ENCODE results near the gene ABL2.
"Not testable (repeated sequence)": the region's sequence is repeated elsewhere in the genome, so short reads cannot be mapped to it uniquely, and the experiment has no call there.

The ABL2 gene

GRCh38 chr1:179229214-179230140, at the start of gene ABL2:
ABL2 (minus strand) TSS chr1:179229677; CDS start chr1:179229397, 280 bp downstream.
- peak; percentile 44 for DNase-seq

GRCh38 chr1:179278920-179279319, 49.4 kb upstream of the ABL2 start:
- DNase-seq: no peak

- not testable (repeated sequence) for DNase-seq
These were observed 44.9 kb upstream of the ABL2 start for GRCh38 chr1:179274424-179274823.

- no peak for DNase-seq
These were observed 39.6 kb upstream of the ABL2 start for GRCh38 chr1:179269071-179269470.

GRCh38 chr1:179264507-179264906, 35.0 kb upstream of the ABL2 start:
- no peak for DNase-seq

- DNase-seq: no peak
These were observed 33.6 kb upstream of the ABL2 start for GRCh38 chr1:179263121-179263520.

GRCh38 chr1:179262183-179262582, 32.7 kb upstream of the ABL2 start:
- no peak for DNase-seq

GRCh38 chr1:179253286-179253972, 24.0 kb upstream of the ABL2 start:
- DNase-seq: no peak

- DNase-seq: no peak
These were observed 23.1 kb upstream of the ABL2 start for GRCh38 chr1:179252606-179253005.

GRCh38 chr1:179251675-179252074, 22.2 kb upstream of the ABL2 start:
- no peak for DNase-seq

- DNase-seq: no peak
These were observed 18.4 kb upstream of the ABL2 start for GRCh38 chr1:179247923-179248322.

- DNase-seq: not testable (repeated sequence)
These were observed 15.9 kb upstream of the ABL2 start for GRCh38 chr1:179245426-179245825.

- no peak for DNase-seq
These were observed 12.1 kb upstream of the ABL2 start for GRCh38 chr1:179241530-179242097.

- no peak for DNase-seq
These were observed 7.7 kb upstream of the ABL2 start for GRCh38 chr1:179237222-179237621.

GRCh38 chr1:179234863-179235262, 5.4 kb upstream of the ABL2 start:
- DNase-seq: no peak

GRCh38 chr1:179231923-179232322, 2.4 kb upstream of the ABL2 start:
- no peak for DNase-seq

GRCh38 chr1:179230721-179231120, 1.2 kb upstream of the ABL2 start:
- no peak for DNase-seq

- no peak for DNase-seq
These were observed 774 bp upstream of the ABL2 start for GRCh38 chr1:179230251-179230650.

GRCh38 chr1:179228783-179229213, 679 bp downstream of the ABL2 start:
- peak; percentile 39 for DNase-seq

- DNase-seq: no peak
These were observed 2.7 kb downstream of the ABL2 start for GRCh38 chr1:179226738-179227137.

- DNase-seq: not testable (repeated sequence)
These were observed 5.0 kb downstream of the ABL2 start for GRCh38 chr1:179224466-179224865.

- DNase-seq: not testable (repeated sequence)
These were observed 8.4 kb downstream of the ABL2 start for GRCh38 chr1:179221121-179221520.

- DNase-seq: no peak
These were observed 11.5 kb downstream of the ABL2 start for GRCh38 chr1:179217943-179218507.

All from NK-92 treated with Interleukin-12 subunit alpha and Interleukin-12 subunit beta, amount 100 ng/mL, for 24 hours (cell line).